NCI-H526 (cell line): Measurements from ENCODE around the gene ZNF296.
"Not testable (repeated sequence)": the region's sequence is repeated elsewhere in the genome, so short reads cannot be mapped to it uniquely, and the experiment has no call there.

Source experiments
- DNase-seq, 2 experiments: peaks; one replicate each; lab custom pipeline; 2025; lab: John Stamatoyannopoulos, UW

Gene ZNF296

DNA sequence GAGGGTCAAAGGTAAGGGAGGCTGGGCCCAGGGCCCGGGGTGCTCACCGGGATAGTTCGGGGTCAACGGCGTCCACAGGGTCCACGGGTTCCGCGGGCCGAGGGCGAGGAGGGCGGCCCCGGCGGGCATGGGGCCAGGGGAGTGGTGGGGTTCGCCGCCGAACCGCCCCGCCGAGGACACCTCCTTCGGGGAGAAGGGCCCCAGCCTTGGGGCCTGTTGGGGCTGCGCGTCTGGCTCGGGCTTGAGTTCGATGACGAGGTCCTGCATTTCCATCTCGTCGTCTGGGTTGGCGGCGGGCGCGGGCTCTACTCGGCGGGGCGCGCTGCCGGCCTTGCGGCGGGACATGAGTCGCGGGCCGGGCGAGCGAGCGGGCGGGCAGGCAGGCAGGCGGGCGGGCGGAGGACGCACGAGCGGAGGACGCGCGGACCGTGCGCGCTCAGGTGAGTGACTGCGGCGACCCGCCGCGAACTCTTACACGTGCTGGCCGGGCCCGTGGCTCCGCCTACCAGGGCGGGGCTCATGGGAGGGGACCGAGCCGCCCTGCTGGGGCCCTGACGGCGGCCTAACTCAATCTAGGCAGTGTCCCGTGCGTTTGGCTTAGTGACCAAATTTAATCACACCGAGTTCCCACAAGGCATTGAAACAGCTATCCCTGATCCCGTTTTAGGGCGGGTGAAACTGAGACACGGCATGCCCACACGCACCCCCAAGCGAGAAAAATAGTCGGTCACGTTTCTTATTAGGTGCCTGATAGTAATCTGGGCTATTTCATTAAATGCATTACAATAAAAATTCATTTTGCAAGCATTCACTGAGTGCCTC lies at the start of gene ZNF296:
Gene ZNF296 (minus strand): TSS at position 450 of the 822 bp plus-strand sequence. CDS start 105 bp downstream, at position 345.
- DNase-seq: peak; percentile 48 to 94

DNA sequence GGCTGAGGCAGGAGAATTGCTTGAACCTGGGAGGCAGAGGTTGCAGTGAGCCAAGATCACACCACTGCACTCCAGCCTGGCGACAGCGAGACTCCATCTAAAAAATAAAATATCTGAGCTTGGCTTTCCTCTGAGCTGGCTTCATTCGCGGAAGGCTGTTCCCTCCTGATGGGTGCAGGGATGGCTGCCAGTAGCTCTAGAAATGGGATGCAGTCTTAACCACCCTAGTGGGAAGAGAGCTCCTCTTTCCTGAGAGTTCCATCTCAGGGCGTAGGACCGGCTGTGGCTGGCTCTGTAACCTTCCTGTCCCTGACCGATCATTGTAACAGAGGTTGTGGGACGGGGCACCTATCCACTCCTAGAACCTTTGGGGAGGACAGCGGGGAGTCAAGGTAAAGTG lies 49.1 kb upstream of the ZNF296 start:
- DNase-seq: no peak

DNA sequence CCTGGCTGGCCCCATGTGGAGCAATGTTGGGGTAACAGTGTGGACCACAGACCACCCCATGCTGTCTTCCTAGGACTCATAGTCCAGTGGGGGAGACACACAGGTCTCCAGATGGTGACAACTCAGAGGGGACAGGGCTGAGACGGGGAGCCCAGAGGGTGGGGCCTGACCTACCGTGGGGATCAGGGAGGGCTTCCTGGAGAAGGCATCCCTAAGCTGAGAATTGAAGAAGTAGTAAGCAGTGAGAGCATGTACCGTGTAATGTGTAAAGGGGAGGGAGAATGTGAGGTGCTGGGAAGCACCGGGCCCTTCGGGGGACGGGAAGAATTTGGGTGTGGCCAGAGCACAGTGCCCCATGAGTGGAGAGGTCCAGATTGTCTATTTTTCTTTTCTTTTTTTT lies 47.7 kb upstream of the ZNF296 start:
- DNase-seq: no peak

DNA sequence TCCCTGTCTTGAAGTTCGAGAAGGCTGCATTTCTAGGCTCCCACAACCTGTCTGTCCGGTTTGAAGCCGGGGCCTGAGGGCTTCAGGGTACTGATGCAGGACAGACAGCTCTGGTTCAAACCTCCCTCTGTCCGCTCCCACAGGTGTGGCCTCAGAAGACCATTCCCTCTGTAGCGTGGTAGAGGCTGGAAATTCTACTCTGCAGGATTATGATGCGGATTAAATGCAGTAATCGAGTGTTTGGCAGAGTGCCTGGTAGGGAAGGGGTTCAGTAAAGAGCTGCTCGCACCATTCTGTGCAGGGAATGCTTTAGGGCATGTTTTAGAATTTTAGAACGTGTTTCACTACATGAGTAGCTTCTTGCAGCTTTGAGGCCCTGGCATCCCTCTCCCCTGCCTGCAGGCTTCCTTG lies 47.2 kb upstream of the ZNF296 start:
- peak in 1 of 2 experiments; percentile 49 for DNase-seq

DNA sequence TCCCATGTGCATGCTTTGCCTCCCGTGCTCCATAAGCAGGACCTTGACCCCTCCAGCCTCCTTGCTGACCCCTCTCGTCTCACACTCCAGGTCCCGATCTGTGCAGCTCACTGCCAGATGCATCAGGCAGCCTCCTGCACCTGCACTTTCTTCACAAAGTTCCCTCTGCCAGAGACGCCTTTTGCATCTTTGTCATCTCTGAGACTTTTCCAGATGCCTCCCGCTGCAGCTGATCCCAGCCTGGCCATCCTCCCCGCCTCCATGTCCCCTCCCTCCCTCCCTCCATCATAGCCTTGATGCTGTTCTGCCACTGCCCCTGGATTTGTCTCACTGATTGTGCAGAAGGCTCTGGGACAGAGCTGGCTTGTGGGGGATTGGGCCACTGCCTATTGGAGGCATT lies 46.6 kb upstream of the ZNF296 start:
- no peak for DNase-seq

DNA sequence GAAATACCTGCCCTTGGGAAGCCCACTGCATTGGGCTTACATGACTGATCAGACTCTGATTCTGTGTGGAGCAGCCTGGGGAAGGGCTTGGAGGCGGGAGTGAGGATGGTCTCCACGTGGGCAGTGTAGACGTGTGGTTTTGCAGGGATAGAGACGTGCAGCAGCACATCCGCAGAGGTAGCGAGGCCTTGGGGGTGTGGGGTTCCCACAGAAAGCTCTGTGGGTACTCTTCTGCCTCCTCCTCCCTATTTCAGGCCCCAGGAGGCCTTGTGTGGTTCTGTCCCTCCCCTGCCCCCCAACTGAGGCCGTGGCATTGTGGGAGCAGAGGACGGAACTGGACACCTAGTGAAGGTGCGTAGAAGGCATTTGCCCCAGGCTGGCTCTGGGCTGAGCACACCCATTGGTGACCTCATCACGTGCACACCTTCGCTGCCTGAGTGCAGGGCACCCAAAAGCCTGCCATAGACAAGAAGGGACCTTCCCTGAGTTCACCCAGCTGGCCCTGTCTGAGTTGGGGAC lies 45.6 kb upstream of the ZNF296 start:
- DNase-seq: no peak

DNA sequence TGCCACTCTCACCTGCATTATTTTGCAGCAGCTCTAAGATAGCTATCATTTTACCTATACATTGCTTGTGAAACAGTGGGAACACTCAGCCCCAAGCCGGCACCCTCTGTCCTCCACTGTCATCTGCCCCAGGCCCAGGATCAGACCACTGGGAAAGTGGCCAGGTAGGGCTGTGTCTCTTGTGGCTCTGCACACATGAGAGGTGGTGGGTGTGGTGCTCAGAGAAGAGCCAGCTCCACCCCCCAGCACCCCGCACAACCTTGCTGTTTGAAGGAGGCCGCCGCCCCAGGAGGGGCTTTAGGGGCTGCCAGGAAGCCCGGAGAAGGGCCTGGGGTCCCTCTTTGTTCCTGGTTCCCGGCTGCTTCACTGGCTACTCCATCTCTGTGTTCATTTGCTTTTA lies 43.3 kb upstream of the ZNF296 start:
- DNase-seq: no peak

DNA sequence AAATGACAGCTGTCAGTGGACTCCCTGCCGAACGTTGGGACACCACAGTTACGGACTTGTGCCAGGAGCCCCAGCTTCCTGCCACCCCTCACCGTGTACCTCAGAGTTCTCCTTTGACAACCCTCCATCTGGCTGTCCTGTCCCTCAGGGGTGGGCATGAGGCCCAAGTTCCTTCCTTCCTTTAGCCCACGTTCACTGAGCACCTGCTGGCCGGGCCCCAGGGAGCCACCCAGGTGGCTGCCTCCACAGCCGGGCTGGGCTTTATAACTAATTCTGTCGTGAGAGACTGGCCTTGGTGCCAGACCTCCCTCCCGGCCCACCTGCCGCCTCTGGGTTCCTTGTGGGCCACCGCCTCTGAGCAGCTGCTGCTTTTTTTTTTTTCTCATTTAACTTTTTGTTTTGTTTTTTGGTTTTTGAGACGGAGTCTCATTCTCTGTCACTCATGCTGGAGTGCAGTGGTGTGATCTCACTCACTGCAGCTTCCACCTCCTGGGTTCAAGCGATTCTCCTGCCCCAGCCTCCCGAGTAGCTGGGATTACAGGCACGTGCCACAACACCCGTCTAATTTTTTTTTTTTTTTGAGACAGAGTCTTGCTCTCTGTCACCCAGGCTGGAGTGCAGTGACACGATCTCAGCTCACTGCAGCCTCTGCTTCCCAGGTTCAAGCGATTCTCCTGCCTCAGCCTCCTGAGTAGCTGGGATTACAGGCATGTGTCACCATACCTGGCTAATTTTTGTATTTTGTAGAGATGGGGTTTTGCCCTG lies 42.5 kb upstream of the ZNF296 start:
- not testable (repeated sequence) for DNase-seq

DNA sequence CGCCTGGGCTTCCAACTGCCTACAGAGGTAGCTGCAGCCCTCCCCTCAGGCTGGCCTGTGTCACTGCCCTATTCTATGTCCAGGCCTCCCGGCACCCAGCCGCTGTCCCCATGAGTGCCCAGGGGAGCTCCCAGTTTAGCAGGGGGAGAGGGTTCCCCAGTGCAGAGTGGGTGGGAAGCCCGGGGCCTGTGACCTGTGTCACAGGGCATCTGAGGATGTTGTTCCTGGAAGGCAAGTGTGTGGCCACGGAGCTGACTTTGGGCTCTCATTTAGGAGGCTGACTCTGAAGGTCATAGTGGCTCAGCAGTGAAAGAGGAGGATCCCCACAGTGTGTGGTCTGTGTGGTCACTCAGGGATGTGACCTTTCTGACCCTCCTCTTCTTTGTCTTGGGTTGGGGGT lies 41.8 kb upstream of the ZNF296 start:
- DNase-seq: no peak

DNA sequence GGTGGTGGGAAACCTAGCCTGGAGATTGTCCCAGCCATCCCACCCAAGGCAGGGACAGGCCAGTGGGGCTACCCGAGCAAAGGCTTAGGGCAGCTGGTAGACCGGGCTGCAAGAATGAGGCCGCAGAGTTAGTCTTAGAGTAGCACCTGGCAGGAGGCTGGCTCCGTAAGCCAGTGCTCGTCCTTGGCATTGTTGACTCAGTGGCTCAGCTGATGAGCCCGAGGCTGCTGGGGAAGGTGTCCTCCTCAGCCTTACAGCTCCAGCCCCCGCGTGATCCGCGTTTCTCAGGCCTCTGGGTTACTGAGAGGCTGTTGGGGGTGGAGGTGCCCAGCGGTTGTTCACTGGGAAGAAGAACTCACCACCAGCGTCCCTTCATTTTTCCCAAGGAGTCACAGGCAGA lies 41.4 kb upstream of the ZNF296 start:
- DNase-seq: peak in 1 of 2 experiments; percentile 41

DNA sequence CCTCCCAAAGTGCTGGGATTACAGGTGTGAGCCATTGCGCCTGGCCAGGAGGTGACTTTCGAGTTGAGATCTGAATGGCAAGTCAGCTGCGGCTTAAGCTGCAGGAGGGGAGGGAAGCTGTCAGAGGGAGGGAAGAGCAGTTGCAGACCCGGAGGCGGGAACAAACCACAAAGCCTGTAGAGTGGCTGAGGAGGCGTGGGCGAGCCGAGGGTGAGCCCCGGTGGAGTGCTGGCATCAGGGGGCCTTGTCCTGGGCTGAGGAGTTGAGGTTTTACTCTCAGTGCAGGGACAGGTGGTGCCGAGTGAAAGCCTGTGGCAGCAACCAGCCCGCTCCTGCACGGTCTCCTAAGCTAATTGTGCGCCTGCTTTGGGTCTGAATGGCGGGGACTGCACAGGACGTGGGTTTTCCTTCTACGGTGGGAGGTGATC lies 40.9 kb upstream of the ZNF296 start:
- DNase-seq: peak; percentile 20 to 52

DNA sequence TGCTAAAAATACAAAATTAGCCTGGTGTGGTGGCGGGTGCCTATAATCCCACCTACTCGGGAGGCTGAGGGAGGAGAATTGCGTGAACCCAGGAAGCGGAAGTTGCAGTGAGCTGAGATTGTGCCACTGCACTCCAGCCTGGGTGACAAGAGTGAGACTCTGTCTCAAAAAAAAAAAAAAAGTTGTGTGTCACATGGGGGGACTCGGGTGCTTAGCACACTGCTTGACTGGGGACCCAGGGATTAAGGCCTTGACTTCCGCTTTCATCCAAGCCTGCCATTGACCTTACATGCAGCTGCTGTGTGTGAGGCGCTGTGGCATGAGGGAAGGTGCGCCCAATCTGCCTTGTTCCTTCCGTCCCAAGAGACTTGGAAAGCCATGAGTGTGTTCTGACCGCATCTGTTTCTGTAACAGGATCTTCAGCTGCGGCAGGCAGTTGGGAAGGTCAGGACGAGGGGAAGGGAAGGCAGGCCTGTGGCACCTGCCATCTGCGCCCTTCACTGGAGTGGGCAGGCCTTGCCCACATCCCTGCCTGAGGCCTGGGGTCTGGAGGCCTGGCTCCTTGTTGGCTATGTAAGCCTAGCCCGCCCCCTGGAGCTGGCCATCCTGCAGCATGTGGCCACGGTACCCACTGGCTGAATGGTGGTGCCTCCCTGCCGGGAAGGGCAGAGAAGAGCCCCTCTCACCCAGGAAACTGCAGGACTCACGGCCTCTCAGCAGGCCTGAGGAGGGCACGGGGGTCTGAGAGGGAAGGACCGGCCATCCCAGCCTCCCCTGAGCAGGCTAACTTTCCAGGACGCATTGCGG lies 39.7 kb upstream of the ZNF296 start:
- peak; percentile 70 to 81 for DNase-seq

DNA sequence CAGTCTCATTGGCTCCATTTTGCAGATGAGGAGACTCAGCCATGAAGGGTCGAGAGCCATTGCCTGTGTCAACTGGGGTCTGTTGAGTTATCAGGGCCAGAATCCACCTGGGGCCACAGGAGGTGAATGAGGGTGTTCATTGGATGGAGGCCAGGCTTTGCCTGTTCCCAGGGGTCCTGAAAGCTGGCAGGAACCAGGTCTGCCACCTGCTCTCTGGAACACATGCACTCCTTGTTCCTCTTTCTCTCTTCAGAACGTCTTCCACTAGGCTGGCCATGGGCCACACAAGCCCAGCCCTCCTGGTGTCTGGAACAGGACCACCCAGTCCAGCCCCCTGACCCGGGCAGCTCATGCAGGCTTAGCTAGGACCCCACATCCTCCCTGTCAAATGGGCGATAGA lies 37.8 kb upstream of the ZNF296 start:
- no peak for DNase-seq

DNA sequence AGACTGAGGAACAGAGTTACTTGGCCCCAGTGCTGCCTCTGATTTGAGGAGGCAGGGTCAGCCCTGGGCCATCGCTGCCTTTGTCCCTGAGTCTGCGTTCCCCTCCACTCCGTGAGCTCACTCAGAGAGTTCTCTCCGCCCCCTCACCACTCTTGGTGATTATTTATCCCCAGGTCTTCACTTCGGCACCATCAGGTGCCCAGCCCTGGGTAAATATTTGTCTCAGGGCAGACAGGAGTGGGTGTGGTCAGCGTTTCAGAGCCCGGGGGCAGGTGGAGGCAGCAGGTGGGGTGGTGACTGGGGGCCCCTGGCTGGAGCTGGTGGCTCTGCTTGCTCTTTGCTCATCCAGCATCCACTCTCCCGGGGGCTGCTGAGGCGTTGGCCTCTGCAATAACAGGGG lies 37.4 kb upstream of the ZNF296 start:
- peak; percentile 76 to 90 for DNase-seq

DNA sequence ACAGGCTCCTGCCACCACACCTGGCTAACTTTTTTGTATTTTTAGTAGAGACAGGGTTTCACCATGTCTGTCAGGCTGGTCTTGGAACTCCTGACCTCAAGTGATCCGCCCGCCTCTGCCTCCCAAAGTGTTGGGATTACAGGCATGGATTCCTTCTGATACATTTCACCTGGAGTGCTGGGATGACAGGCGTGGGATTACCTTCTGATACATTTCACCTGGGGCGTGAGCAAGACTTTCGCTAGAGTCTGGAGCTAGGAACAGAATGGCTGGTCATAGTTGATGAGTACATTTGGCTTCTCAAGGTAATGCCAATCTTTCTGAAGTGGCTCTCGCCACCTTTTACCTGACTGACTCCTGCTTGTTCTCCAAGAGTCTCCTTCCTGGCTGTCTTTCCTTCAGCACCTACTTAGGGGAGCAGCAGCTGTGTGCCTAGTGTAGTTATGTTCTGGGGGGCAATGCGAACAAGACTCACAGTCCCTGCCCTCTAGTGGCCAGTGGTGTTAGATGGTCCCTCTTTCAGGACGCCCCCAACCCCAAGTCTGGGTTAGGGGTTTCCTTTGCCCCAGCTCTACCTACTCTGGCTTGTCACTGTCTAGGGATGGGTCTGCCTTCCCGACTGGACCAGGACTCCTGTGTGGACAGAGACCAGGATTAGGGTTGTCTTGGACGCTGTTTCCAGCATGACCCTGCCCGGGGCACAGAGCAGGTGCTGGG lies 36.0 kb upstream of the ZNF296 start:
- DNase-seq: no peak

DNA sequence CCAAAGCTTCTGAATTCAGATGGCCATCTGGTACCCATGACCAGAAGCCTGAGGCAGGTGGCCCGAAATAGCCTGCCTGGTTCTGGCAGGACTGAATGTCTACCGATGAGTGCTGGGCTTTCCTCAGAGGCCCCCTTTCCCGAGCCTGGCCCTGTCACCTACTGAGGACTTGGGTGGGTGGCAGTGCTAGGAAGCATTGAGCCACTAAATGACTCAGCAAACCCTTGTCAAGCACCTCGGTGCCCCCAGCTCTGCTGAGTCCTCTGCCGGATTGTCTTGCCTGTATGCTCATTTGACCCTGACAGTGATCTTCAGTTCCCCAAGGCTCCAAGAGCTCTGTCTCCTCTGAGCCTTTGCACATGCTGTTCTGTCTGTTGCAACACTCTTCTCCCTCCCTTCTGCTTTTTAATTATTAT lies 34.6 kb upstream of the ZNF296 start:
- DNase-seq: no peak

DNA sequence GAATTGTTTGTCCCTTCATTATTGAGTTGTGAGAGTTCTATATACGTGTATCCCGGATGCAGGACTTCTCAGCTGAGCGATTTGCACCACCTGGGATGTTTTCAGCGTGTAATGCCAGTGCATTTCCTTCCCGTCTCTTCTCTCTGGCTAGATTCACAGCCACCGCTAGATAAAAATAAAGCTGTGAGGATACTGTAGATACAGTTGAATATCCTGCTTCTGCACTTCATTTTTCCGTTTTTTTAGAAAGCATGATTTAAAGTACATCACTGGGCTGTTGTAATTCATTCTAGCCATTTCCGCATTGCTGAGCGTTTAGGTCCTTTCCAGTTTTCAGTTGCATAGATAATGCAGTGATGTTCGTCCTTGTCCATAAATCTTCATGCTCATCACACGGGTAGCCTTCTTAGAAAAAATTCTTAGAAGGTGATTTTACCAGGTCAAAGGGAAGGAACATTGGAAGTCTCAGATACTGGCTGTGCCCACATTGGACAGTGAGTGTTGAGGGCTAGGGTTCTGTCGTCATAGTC lies 31.4 kb upstream of the ZNF296 start:
- no peak for DNase-seq

DNA sequence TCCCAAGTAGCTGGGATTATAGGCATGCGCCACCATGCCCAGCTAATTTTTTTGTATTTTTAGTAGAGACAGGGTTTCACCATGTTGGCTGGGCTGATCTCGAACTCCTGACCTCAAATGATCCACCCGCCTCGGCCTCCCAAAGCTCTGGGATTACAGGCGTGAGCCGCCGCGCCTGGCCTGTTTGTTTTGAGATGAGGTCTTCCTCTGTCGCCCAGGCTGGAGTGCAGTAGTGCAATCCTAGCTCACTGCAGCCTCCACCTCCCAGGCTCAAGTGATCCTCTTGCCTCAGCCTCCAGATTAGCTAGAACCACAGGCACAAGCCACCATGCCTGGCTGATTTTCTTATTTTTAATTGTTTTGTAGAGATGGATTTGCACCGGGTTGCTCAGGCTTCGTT lies 30.1 kb upstream of the ZNF296 start:
- DNase-seq: not testable (repeated sequence)

DNA sequence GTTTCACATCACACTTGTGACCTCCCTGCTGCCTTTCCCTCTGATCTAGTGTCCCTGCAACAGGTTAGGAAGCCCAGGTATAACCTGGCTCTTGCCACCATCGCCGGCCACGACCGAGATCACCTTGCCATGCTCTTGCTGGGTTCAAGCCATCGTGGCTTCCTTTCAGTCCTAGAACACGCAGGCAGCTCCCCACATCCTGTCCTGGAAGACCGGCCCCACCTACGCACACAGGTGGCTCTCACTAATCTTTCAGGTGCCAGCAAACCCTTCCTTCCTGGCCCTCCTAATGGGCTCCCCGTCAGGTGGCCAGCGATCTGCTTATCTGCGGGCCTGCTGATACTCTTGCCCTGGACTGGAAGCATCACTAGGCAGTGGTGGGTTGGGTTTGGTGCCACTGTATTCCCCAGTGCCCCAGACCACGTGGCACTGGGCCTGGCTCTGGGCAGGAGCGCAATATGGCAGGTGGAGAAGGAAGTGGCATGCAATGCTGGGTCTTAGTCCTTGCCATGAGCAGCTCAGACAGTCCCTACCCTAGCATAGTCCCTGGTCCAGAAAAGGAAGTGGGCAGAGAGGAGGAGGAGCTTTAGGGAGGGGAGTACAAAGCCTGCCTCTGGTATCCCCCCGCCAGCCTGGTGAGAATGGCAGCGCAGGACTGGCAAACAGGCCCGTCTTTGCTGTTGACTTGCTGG lies 28.5 kb upstream of the ZNF296 start:
- DNase-seq: no peak

DNA sequence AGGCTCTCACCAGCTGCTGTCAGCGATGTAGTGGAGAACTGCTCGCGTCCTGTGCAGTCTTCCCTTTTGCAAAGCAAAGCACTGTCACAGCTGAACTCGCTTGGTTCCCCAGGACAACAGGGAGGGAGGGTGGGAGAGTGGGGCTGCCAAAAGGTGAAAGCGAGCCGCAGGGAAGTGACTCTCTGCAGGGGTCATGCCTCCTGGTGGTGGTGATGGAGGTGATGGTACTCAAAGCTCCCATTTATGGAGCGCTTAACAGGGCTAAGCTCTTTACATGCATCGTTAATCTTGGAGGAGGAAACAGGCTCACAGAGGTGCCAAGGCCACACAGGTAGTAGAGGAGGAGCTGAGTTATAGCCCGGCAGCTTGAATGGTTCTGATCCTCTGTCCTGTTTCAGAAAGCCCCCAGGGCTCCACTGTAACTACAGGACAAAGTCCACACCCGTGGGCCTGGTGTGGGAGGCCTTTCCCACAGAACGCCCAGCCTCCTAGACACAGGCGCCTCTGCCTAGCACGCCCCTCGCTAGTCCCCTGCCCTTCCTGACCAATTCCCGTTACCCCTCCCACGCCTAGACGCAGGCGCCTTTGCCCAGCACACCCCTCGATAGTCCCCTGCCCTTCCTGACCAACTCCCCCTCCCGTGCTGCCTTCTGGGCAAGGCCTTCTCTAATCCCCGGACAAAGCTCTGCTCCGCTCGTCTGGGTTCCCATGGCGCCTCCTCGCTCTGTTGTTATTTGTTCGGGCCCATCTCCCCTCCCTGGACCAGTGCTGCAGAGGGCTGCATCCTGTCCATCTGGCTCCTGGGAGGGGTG lies 27.4 kb upstream of the ZNF296 start:
- DNase-seq: peak; percentile 66 to 75
